Sigmoid colon (tissue), 7 donors: ENCODE results near the gene KRT36. TPM values are rescaled to one million over a fixed set of nuclear protein-coding genes. Genes with fewer than 3 reads are reported as not detected.

Experiments
- DNase-seq: peaks from one replicate; pipeline ENCODE4 v3.0.0-alpha.2; 2019
- H3K27ac ChIP-seq, 4 donors: fragments of 200-600 bp; sonication (generic); one replicate each; pipeline ENCODE4 v1.5.1; 2016 to 2019; ENCODE audit warnings: mild to moderate bottlenecking in 1 of 4
- H3K27me3 ChIP-seq, 3 donors: fragments of 200-600 bp; sonication (generic); one replicate each; pipeline ENCODE4 v1.5.1; 2019; ENCODE audit warnings: mild to moderate bottlenecking in 1 of 3
- H3K36me3 ChIP-seq, 4 donors: fragments of 200-600 bp; sonication (generic); one replicate each; pipeline ENCODE4 v1.5.1; 2016 to 2019
- H3K4me1 ChIP-seq, 4 donors: fragments of 200-600 bp; sonication (generic); one replicate each; pipeline ENCODE4 v1.5.1; 2017 to 2019
- H3K4me3 ChIP-seq, 4 donors: fragments of 200-600 bp; sonication (generic); one replicate each; pipeline ENCODE4 v1.5.1; 2017 to 2019; ENCODE audit warnings: mild to moderate bottlenecking in 2 of 4, moderate library complexity in 1 of 4
- H3K9me3 ChIP-seq, 4 donors: fragments of 200-600 bp in 3 of 4; sonication (generic) in 3 of 4; one replicate each; pipeline versions ENCODE4 v1.5.1 to v1.6.1; 2013 to 2019
- EP300 ChIP-seq, 4 donors: sonication (generic); formaldehyde crosslinking; IDR thresholded peaks; one replicate each; pipeline ENCODE4 v1.6.1; 2017; ENCODE audit warnings: antibody characterized with exemption in 4 of 4
- POLR2A ChIP-seq, 2 donors: fragments of 450-650 bp; IDR thresholded peaks; one replicate each; pipeline ENCODE4 v1.6.1; 2016; ENCODE audit warnings: antibody characterized with exemption in 2 of 2, mild to moderate bottlenecking in 2 of 2, moderate library complexity in 2 of 2
- POLR2AphosphoS5 ChIP-seq, 4 donors: sonication (generic); formaldehyde crosslinking; IDR thresholded peaks; one replicate each; pipeline ENCODE4 v1.6.1; 2017; ENCODE audit warnings: antibody characterized with exemption in 4 of 4
- WGBS, 2 donors: extraction: QIAGEN DNeasy Blood & Tissue Kit; methylation state at CpG; one replicate each; pipeline ENCODE4 v1.1.7; 2013; 5-methylcytosine and 5-hydroxymethylcytosine counted together
- intact Hi-C: fragments of 100-400 bp; cut with DNase I; formaldehyde crosslinking; loops from one replicate; pipeline ENCODE4 v1.15.1; 2023
- polyA plus RNA-seq, 3 donors: library from polyadenylated mRNA; stranded (reverse); fragments of 200-250 nt; gene quantifications; one replicate each; pipeline ENCODE4 v1.2.3, GENCODE V29; 2013
- total RNA-seq, 4 donors: library from RNA; depleted of rRNA; stranded (reverse); fragments of >200 nt; gene quantifications; one replicate each; pipeline ENCODE4 v1.1.0, GENCODE V29; 2016
- TF ChIP-seq, protein P1 (sequence below), 4 experiments: fragments of 450-650 bp in 3 of 4; fragments of 200-600 bp in 1 of 4; IDR thresholded peaks; one replicate each; pipeline ENCODE4 v1.5.1; 2016 to 2019; ENCODE audit warnings: antibody characterized with exemption in 4 of 4, mild to moderate bottlenecking in 3 of 4, moderate library complexity in 2 of 4
- donor health status: healthy with polysubstance abuse.
- donor health status: Bipolar disorder and iron deficiency.
- donor health status: healthy.

Gene KRT36
- total and polyA plus RNA-seq, 7 donors, result 0.20 to 0.33 TPM; not detected in 5

DNA sequence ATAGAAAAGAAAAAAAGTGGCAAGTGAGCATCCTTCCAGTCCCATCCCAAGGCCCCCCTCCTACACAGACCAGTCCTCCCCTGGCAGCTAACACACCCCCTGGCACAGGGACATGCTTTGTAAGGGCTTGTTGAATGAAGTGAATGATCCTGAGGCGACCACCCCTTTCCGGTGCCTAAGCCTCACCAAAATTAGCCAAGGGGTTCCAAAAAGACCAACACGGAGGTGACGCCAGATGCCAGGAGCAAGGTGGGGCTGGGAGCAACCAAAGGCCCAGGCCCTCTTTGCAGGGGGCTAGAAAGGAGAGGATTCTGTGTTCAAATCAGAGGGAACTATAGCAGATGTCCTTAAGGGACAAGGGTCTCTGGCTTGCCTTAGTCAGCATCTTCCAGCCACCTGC is 14.3 kb downstream of the KRT36 start:
- TF ChIP-seq POLR2A (IDR thresholded peaks at IDR 0.05), result no peak
- TF ChIP-seq POLR2AphosphoS5 (IDR thresholded peaks at IDR 0.05), result no peak
- TF ChIP-seq, protein P1, sequence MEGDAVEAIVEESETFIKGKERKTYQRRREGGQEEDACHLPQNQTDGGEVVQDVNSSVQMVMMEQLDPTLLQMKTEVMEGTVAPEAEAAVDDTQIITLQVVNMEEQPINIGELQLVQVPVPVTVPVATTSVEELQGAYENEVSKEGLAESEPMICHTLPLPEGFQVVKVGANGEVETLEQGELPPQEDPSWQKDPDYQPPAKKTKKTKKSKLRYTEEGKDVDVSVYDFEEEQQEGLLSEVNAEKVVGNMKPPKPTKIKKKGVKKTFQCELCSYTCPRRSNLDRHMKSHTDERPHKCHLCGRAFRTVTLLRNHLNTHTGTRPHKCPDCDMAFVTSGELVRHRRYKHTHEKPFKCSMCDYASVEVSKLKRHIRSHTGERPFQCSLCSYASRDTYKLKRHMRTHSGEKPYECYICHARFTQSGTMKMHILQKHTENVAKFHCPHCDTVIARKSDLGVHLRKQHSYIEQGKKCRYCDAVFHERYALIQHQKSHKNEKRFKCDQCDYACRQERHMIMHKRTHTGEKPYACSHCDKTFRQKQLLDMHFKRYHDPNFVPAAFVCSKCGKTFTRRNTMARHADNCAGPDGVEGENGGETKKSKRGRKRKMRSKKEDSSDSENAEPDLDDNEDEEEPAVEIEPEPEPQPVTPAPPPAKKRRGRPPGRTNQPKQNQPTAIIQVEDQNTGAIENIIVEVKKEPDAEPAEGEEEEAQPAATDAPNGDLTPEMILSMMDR (IDR thresholded peaks at IDR 0.05), result no peak
- no peak for TF ChIP-seq EP300 (IDR thresholded peaks at IDR 0.05)
- Histone ChIP-seq H3K4me3 (no peak overlapping the region), H3K27me3 (no peaks in the 10 kb centered on the region), H3K36me3 (no peaks in the 10 kb centered on the region), H3K4me1 (no peaks in the 10 kb centered on the region), H3K27ac (no peak overlapping the region), H3K9me3 (peaks cover 0 to 3% (median 0%) of the 10 kb centered on the region in 4 donors)
- no peak for DNase-seq
- 96% methylated on average over 4 of the region's 4 CpGs for WGBS, 2 donors
- intact Hi-C loops, result no loop called here

DNA sequence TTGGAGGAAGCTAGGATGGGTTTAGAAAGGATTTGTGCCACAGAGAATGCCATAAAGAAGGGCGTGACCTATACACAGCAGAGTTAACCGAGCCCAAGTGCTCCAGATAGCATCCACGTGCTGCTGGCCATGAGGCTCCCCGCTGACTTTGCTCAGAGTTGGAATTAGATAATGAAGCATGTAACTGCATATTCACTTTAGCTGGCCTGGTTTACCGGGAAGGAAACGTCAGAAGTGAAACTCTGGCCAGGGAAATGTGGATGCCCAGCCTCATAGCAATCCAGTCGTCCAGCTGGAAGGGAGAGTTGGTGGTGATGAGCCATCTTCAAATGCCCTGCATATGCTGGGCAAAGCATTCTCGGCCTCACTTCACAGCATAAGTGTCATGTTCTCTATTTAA is 14.8 kb downstream of the KRT36 start:
- TF ChIP-seq POLR2AphosphoS5 (IDR thresholded peaks at IDR 0.05), result no peak
- no peak for TF ChIP-seq POLR2A (IDR thresholded peaks at IDR 0.05)
- TF ChIP-seq EP300 (IDR thresholded peaks at IDR 0.05), result no peak
- TF ChIP-seq, protein P1 (IDR thresholded peaks at IDR 0.05), result no peak
- H3K27me3 ChIP-seq, result no peaks in the 10 kb centered on the region
- 38 to 71% methylated on average over 8 of the region's 8 CpGs for WGBS, 2 donors
- no peaks in the 10 kb centered on the region for H3K36me3 ChIP-seq
- H3K4me3 ChIP-seq, result no peak overlapping the region
- no peaks in the 10 kb centered on the region for H3K4me1 ChIP-seq
- DNase-seq, result no peak
- H3K9me3 ChIP-seq, result peaks cover 0 to 3% (median 0%) of the 10 kb centered on the region in 4 donors
- intact Hi-C loops, result no loop called here
- no peak overlapping the region for H3K27ac ChIP-seq

DNA sequence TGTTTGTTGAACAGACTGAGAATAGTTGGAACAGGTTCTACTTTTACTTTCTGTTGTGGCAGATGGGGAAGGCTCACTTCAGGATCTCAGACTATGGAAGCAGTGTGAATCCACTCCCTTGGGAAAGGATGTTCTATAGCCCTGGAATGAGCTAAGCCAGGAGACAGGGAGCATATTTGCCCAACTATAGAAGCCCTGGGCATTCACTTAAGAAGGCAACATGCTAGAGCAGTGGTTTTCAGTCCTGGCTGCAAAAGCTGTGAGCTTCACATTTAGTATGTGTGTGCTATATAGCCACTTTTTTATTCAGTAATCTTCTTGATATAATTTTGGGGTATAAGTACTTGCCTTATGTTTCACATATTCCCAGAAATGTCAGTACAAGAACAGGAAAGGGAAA is 21.4 kb downstream of the KRT36 start:
- no peak for TF ChIP-seq POLR2A (IDR thresholded peaks at IDR 0.05)
- TF ChIP-seq POLR2AphosphoS5 (IDR thresholded peaks at IDR 0.05), result no peak
- TF ChIP-seq, protein P1 (IDR thresholded peaks at IDR 0.05), result no peak
- TF ChIP-seq EP300 (IDR thresholded peaks at IDR 0.05), result no peak
- Histone ChIP-seq H3K4me1 (peaks cover 0 to 7% (median 3%) of the 10 kb centered on the region in 4 donors), H3K4me3 (no peak overlapping the region), H3K36me3 (no peaks in the 10 kb centered on the region), H3K27me3 (no peaks in the 10 kb centered on the region), H3K27ac (no peak overlapping the region), H3K9me3 (peaks cover 0 to 6% (median 1%) of the 10 kb centered on the region in 4 donors)
- no peak for DNase-seq
- intact Hi-C loops, result no loop called here

GRCh38 chr17:41467561-41467960 is 22.1 kb downstream of the KRT36 start:
- Histone ChIP-seq H3K4me3 (no peak overlapping the region), H3K4me1 (peaks cover 0 to 7% (median 3%) of the 10 kb centered on the region in 4 donors), H3K27ac (no peak overlapping the region), H3K36me3 (no peaks in the 10 kb centered on the region), H3K9me3 (peaks cover 0 to 6% (median 1%) of the 10 kb centered on the region in 4 donors), H3K27me3 (no peaks in the 10 kb centered on the region)
- intact Hi-C loops, result no loop called here
- WGBS, 2 donors, result 83 to 84% methylated on average over 4 of the region's 4 CpGs
- no peak for TF ChIP-seq POLR2AphosphoS5 (IDR thresholded peaks at IDR 0.05)
- TF ChIP-seq, protein P1 (IDR thresholded peaks at IDR 0.05), result no peak
- no peak for DNase-seq

- no peak for DNase-seq
- no peaks in the 10 kb centered on the region for H3K36me3 ChIP-seq
- H3K4me3 ChIP-seq, result no peak within 1 kb of the TSS
- H3K9me3 ChIP-seq, result peaks cover 0 to 6% (median 1%) of the 10 kb centered on the region in 4 donors
- peaks cover 0 to 7% (median 3%) of the 10 kb centered on the region in 4 donors for H3K4me1 ChIP-seq
- H3K27me3 ChIP-seq, result no peaks in the 10 kb centered on the region
- intact Hi-C loops, result no loop called here
- WGBS, 2 donors, result 91% methylated on average over 14 of the region's 14 CpGs
- no peak for TF ChIP-seq EP300 (IDR thresholded peaks at IDR 0.05)
- TF ChIP-seq, protein P1 (IDR thresholded peaks at IDR 0.05), result no peak
- TF ChIP-seq POLR2A (IDR thresholded peaks at IDR 0.05), result no peak
- no peak for TF ChIP-seq POLR2AphosphoS5 (IDR thresholded peaks at IDR 0.05)
- no peak within 1 kb of the TSS for H3K27ac ChIP-seq
Observed at GRCh38 chr17:41466988-41467387, 22.7 kb downstream of the KRT36 start, which contains the start of gene KRT32. KRT32 (minus strand) TSS chr17:41467386; CDS start chr17:41467325, 61 bp downstream.
